ENCODE measurements around the gene RAB7B. TPM values are rescaled to one million over a fixed set of nuclear protein-coding genes. Genes with fewer than 3 reads are reported as not detected.

RAB7B gene
- total and polyA plus RNA-seq, 2 of the 4 experiments (the other 2 are of a cell fraction): 9.1 to 14.7 TPM

- intact Hi-C loops (cut with micrococcal nuclease) (no loop called here), in situ Hi-C loops (cut with MboI; ENCODE audit: low sequenced_read_pairs) (loop anchor here (5.0 kb wide), 1 partner anchor 40 kb away; no protein-coding TSS in a partner anchor), dilution Hi-C loops (cut with HindIII; ENCODE audit: low sequenced_read_pairs, unreplicated experiment) (no loop called here)
- no peak overlapping the region for H2BK20ac ChIP-seq (ENCODE audit: low read depth, low read length)
- ChIA-PET CTCF (interaction anchor here (0.9 to 2.8 kb wide), 2 partner anchors 10 kb away, joined by 7 to 13 read pairs; no protein-coding TSS in a partner anchor), POLR2A (ENCODE audit: unreplicated experiment) (interaction anchor here (0.5 kb wide), 1 partner anchor 9 kb away, joined by 3 read pairs; no protein-coding TSS in a partner anchor)
- H3K9ac ChIP-seq (ENCODE audit: low read depth, low read length): no peak overlapping the region
- peak; percentile 26 for DNase-seq
- H3K4ac ChIP-seq (ENCODE audit: low read depth, low read length): no peak overlapping the region; the same call in 1 of the 2 replicates
- no peak overlapping the region for H3K4me2 ChIP-seq (ENCODE audit: low read depth, low read length)
- H4K91ac ChIP-seq (ENCODE audit: insufficient read depth, low read depth, low read length): no peak overlapping the region
- H3K36me3 ChIP-seq (ENCODE audit: control insufficient read depth, insufficient read depth, low read length): no peaks in the 10 kb centered on the region
- no peak overlapping the region for H3K56ac ChIP-seq (ENCODE audit: extremely low read depth, insufficient read depth, low read length)
- peaks cover 26% of the 10 kb centered on the region for H3K27me3 ChIP-seq (ENCODE audit: control insufficient read depth, insufficient read depth, low read length)
- H4K8ac ChIP-seq (ENCODE audit: low read depth in 2 of 2, low read length in 2 of 2): no peak overlapping the region
- H3K27ac ChIP-seq (ENCODE audit: insufficient read depth, low read length): no peak overlapping the region
- no peaks in the 10 kb centered on the region for H3K9me3 ChIP-seq (ENCODE audit: control insufficient read depth, insufficient read depth, low read length)
- H3K79me1 ChIP-seq (ENCODE audit: low read depth in 1 of 2, low read length in 2 of 2): no peaks in the 10 kb centered on the region
- H3K4me3 ChIP-seq (ENCODE audit: insufficient read depth, low read depth, low read length): no peak overlapping the region
- no peak overlapping the region for H3K23ac ChIP-seq (ENCODE audit: low read depth, low read length)
- TF ChIP-seq RCOR1 (IDR thresholded peaks at IDR 0.05; ENCODE audit: insufficient replicate concordance, low read length): no peak
- peak; percentile 71 for TF ChIP-seq MAFK (IDR thresholded peaks at IDR 0.05; ENCODE audit: low read depth, low read length)
- TF ChIP-seq RAD21 (IDR thresholded peaks at IDR 0.05; ENCODE audit: low read length): no peak
- TF ChIP-seq MXI1 (IDR thresholded peaks at IDR 0.05; ENCODE audit: borderline replicate concordance, low read depth, low read length): no peak
- TF ChIP-seq BHLHE40 (IDR thresholded peaks at IDR 0.05; ENCODE audit: low read depth, low read length): no peak
- no peak overlapping the region for H2AK9ac ChIP-seq (replicated peaks; ENCODE audit: low read depth, low read length, poor library complexity)
- H2AK5ac ChIP-seq (ENCODE audit: low read depth, low read length): no peak overlapping the region
- H4K5ac ChIP-seq (ENCODE audit: low read depth, low read length): no peak overlapping the region
- H2AFZ ChIP-seq (replicated peaks; ENCODE audit: low read length, poor library complexity): peak overlapping the region; percentile 27
- H3K4me1 ChIP-seq (ENCODE audit: control insufficient read depth, insufficient read depth, low read length): no peaks in the 10 kb centered on the region
- H3K9me1 ChIP-seq (ENCODE audit: insufficient read depth, low read length): peaks cover 3% of the 10 kb centered on the region
- ATAC-seq (ENCODE audit: low read depth): no peak
- BruUV-seq (replicated peaks): no TSS peak
- no CpG with 5 or more reads among the region's 10 CpGs for WGBS, 2 experiments (ENCODE audit: extremely low coverage in 2 of 2, insufficient read length in 1 of 2)
- H3K18ac ChIP-seq (ENCODE audit: low read depth, low read length): no peak overlapping the region
- no peaks in the 10 kb centered on the region for H4K20me1 ChIP-seq (ENCODE audit: insufficient read depth, low read length)
- H2BK15ac ChIP-seq (ENCODE audit: low read depth, low read length): no peak overlapping the region
- H2BK120ac ChIP-seq (ENCODE audit: low read depth, low read length): no peak overlapping the region
- no peak overlapping the region for H2BK5ac ChIP-seq (ENCODE audit: low read depth, low read length, poor library complexity, severe bottlenecking)
- no peak overlapping the region for H3K14ac ChIP-seq (replicated peaks; ENCODE audit: low read depth, low read length)
Observed at GRCh38 chr1:205967554-205968335, 35.5 kb downstream of the RAB7B start.

All from IMR-90 (cell line).